Heart left ventricle (tissue), 16 donors: Measurements from ENCODE around the gene ATXN7L1. TPM values are rescaled to one million over a fixed set of nuclear protein-coding genes. Genes with fewer than 3 reads are reported as not detected.
A peak's percentile ranks its signal among the peaks of the same experiment; 100 is the strongest.

Source experiments
- ATAC-seq, 4 donors: fragments of 200-7000 bp; cut with Tn5 transposase; one replicate each; pipeline ENCODE4 v1.9.1; 2020 to 2022; ENCODE audit warnings: moderate library complexity in 4 of 4, mild to moderate bottlenecking in 3 of 4, moderate number of reproducible peaks in 1 of 4
- DNase-seq, 5 donors: peaks; one replicate each; pipeline ENCODE4 v3.0.0-alpha.2; 2020
- H3K27ac ChIP-seq, 12 donors: fragments of 200-600 bp; sonication (generic) in 4 of 12; one replicate each; pipeline versions ENCODE4 v1.5.0 to v1.8.0; 2016 to 2022; ENCODE audit warnings: mild to moderate bottlenecking in 2 of 12
- H3K27me3 ChIP-seq, 9 donors: fragments of 200-600 bp; sonication (generic) in 2 of 9; one replicate each; pipeline versions ENCODE4 v1.5.1 to v1.8.0; 2016 to 2022; ENCODE audit warnings: mild to moderate bottlenecking in 3 of 9
- H3K36me3 ChIP-seq, 9 donors: fragments of 200-600 bp; sonication (generic) in 2 of 9; one replicate each; pipeline versions ENCODE4 v1.5.0 to v1.8.0; 2018 to 2022; ENCODE audit warnings: mild to moderate bottlenecking in 2 of 9
- H3K4me1 ChIP-seq, 12 donors: fragments of 200-600 bp; sonication (generic) in 4 of 12; one replicate each; pipeline versions ENCODE4 v1.5.0 to v1.8.0; 2016 to 2022; ENCODE audit warnings: mild to moderate bottlenecking in 3 of 12
- H3K4me3 ChIP-seq, 12 donors: fragments of 200-600 bp; sonication (generic) in 4 of 12; one replicate each; pipeline versions ENCODE4 v1.5.0 to v1.8.0; 2017 to 2022; ENCODE audit warnings: mild to moderate bottlenecking in 9 of 12, moderate library complexity in 4 of 12
- H3K9me3 ChIP-seq, 12 donors: fragments of 200-600 bp; sonication (generic) in 4 of 12; one replicate each; pipeline versions ENCODE4 v1.5.0 to v1.8.0; 2016 to 2022; ENCODE audit warnings: mild to moderate bottlenecking in 1 of 12
- CTCF ChIP-seq, 12 donors: fragments of 200-600 bp; sonication (generic) in 4 of 12; IDR thresholded peaks; one replicate each; pipeline versions ENCODE4 v1.5.0 to v1.8.0; 2018 to 2022; ENCODE audit warnings: antibody characterized with exemption in 12 of 12, mild to moderate bottlenecking in 5 of 12
- POLR2A ChIP-seq, 2 donors: fragments of 450-650 bp; IDR thresholded peaks; one replicate each; pipeline ENCODE4 v1.6.1; 2017; ENCODE audit warnings: antibody characterized with exemption in 2 of 2, mild to moderate bottlenecking in 2 of 2, moderate library complexity in 2 of 2
- WGBS, 4 donors: extraction: QIAGEN DNeasy Blood & Tissue Kit in 2 of 4; methylation state at CpG; one replicate each; pipeline versions ENCODE4 v1.1.5 to v1.1.7; 2013 to 2018; 5-methylcytosine and 5-hydroxymethylcytosine counted together
- intact Hi-C, 10 donors: fragments of 100-400 bp; cut with DNase I; formaldehyde crosslinking; loops; one replicate each; pipeline versions ENCODE4 v1.11.1 to v1.14.2; 2022
- polyA plus RNA-seq, 2 donors: library from polyadenylated mRNA; stranded (reverse); fragments of 200-250 nt; gene quantifications; one replicate each; pipeline ENCODE4 v1.2.3, GENCODE V29; 2013
- total RNA-seq, 9 donors: library from RNA; depleted of rRNA in 2 of 9; stranded (reverse); fragments of >200 nt in 2 of 9; fragmentation: NEBNext Ultra II Directional in 3 of 9; extraction: Animal tissue kit (Norgen Biotek cat#: 25700) in 3 of 9; gene quantifications; one replicate each; pipeline versions ENCODE4 v1.1.0 to v1.2.4, GENCODE V29; 2016 to 2023
- donor health status: ischemic (EF 13 %, LVEDD 7.1; RV severe dilation, severe dysfunction).
- donor health status: healthy with polysubstance abuse.
- donor health status: DM: no; HTN: yes; CAD: no.
- donor health status: DM: no; HTN: no; CAD: no.
- donor health status: ischemic (EF 25% LVEDD 6.9; RV normal size, moderate dysfunction).
- donor health status: ischemic (EF 25% LVEDD 5.7; RV mildly dilated, moderate dysfunction).
- donor health status: healthy.
- donor health status: DM: yes; HTN: yes; CAD: no.
- donor health status: ischemic (EF 35%, LVEDD 5.7; RV mildly dilated, moderate dysfunction).
- donor health status: nonischemic (EF 11% LVEDD 7.7; RV severe dilation, severe dysfunction).
- donor health status: DM: yes; HTN: yes; CAD: no.
- donor health status: PGD.
- donor health status: ischemic (EF 29% LVEDD 5.4; RV normal size, mild dysfunction).
- donor health status: nonischemic (EF 23%, LVEDD 6.1; RV moderate dilation, normal function).

Gene ATXN7L1
- total and polyA plus RNA-seq, 11 donors: 2.0 to 10.6 (median 3.6) TPM

- Histone ChIP-seq H3K9me3 (peaks cover 0 to 14% (median 0%) of the 10 kb centered on the region in 12 donors), H3K27me3 (peaks cover 0 to 7% (median 0%) of the 10 kb centered on the region in 9 donors), H3K36me3 (no peaks in the 10 kb centered on the region), H3K4me1 (peaks cover 0 to 13% (median 4%) of the 10 kb centered on the region in 12 donors), H3K27ac (no peak overlapping the region), H3K4me3 (no peak overlapping the region)
- intact Hi-C loops: no loop called here
- 83 to 90% (median 84%) methylated on average over 5 of the region's 5 CpGs for WGBS, 4 donors
- no peak for TF ChIP-seq CTCF (IDR thresholded peaks at IDR 0.05)
- TF ChIP-seq POLR2A (IDR thresholded peaks at IDR 0.05): no peak
- ATAC-seq (no peak), DNase-seq (no peak)
Measured at GRCh38 chr7:105584165-105584564, 292.2 kb downstream of the ATXN7L1 start.

- DNase-seq (no peak), ATAC-seq (no peak)
- no peak for TF ChIP-seq CTCF (IDR thresholded peaks at IDR 0.05)
- TF ChIP-seq POLR2A (IDR thresholded peaks at IDR 0.05): no peak
- WGBS, 4 donors: 74 to 92% (median 84%) methylated on average over 12 to 39 of the region's 39 CpGs
- Histone ChIP-seq H3K9me3 (peaks cover 0 to 14% (median 0%) of the 10 kb centered on the region in 12 donors), H3K4me3 (no peak overlapping the region), H3K4me1 (peaks cover 0 to 7% (median 2%) of the 10 kb centered on the region in 12 donors), H3K36me3 (no peaks in the 10 kb centered on the region), H3K27me3 (peaks cover 0 to 7% (median 0%) of the 10 kb centered on the region in 9 donors), H3K27ac (no peak overlapping the region)
- intact Hi-C loops: no loop called here
Measured at GRCh38 chr7:105583061-105583460, 293.3 kb downstream of the ATXN7L1 start.

- Histone ChIP-seq H3K36me3 (no peaks in the 10 kb centered on the region), H3K27me3 (peaks cover 0 to 7% (median 0%) of the 10 kb centered on the region in 9 donors), H3K4me3 (peak within 1 kb of the TSS in 10 of 12 donors; percentile 8 to 46 (median 35)), H3K4me1 (peaks cover 0 to 7% (median 2%) of the 10 kb centered on the region in 12 donors), H3K27ac (no peak within 1 kb of the TSS), H3K9me3 (peaks cover 0 to 14% (median 0%) of the 10 kb centered on the region in 12 donors)
- WGBS, 4 donors: 11 to 14% (median 14%) methylated on average over 36 of the region's 36 CpGs
- peak in 3 of 4 donors; percentile 57 to 80 (median 73) for ATAC-seq
- DNase-seq: peak; percentile 25 to 82 (median 47)
- intact Hi-C loops: no loop called here
- no peak for TF ChIP-seq POLR2A (IDR thresholded peaks at IDR 0.05)
- TF ChIP-seq CTCF (IDR thresholded peaks at IDR 0.05): no peak
Measured at GRCh38 chr7:105581066-105581811, 295.2 kb downstream of the ATXN7L1 start, which contains the start of gene EFCAB10. EFCAB10 (minus strand) TSS chr7:105581493; CDS start chr7:105581463, 30 bp downstream.

GRCh38 chr7:105580022-105580740 is 296.2 kb downstream of the ATXN7L1 start:
- TF ChIP-seq POLR2A (IDR thresholded peaks at IDR 0.05): no peak
- TF ChIP-seq CTCF (IDR thresholded peaks at IDR 0.05): no peak
- Histone ChIP-seq H3K27me3 (peaks cover 0 to 7% (median 0%) of the 10 kb centered on the region in 9 donors), H3K27ac (no peak overlapping the region), H3K4me1 (peaks cover 0 to 7% (median 2%) of the 10 kb centered on the region in 12 donors), H3K4me3 (no peak overlapping the region), H3K9me3 (peaks cover 0 to 14% (median 0%) of the 10 kb centered on the region in 12 donors), H3K36me3 (no peaks in the 10 kb centered on the region)
- no peak for ATAC-seq
- WGBS, 4 donors: 88 to 93% (median 89%) methylated on average over 22 of the region's 22 CpGs
- DNase-seq: no peak
- intact Hi-C loops: no loop called here
